Prostate gland (tissue), 2 donors: Measurements from ENCODE around the gene SPOCK1.

Experiments
- POLR2A ChIP-seq: fragments of 450-650 bp; IDR thresholded peaks from one replicate; pipeline ENCODE4 v1.6.1; 2016; ENCODE audit warnings: antibody characterized with exemption, mild to moderate bottlenecking
- TF ChIP-seq, protein P1 (sequence below), 4 experiments: fragments of 200-600 bp in 2 of 4; fragments of 450-650 bp in 2 of 4; sonication (generic) in 2 of 4; IDR thresholded peaks; 1 replicate in 3 of 4; 2 replicates in 1 of 4; pipeline ENCODE4 v1.5.1; 2016 to 2019; ENCODE audit warnings: antibody characterized with exemption in 4 of 4, mild to moderate bottlenecking in 2 of 4, moderate library complexity in 2 of 4

DNA sequence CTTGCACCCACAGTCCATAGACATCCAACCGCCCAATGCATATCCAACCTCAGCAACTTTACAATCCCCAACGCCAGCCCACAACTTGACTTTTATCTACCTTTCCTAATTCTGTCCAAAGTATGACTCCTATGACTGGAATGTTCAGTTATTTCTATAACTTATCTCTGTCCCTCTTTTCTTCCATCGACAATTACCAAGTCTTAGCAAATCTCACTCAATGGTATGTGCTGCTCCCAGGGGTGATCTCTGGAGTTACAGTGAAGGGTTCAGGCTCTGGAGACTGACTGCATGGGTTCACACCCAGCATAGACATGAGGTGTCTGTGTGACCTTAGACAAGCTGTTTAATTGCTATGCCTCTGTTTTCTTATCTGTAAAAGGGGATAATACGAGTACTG, 106.9 kb downstream of the SPOCK1 start:
- TF ChIP-seq, protein P1, sequence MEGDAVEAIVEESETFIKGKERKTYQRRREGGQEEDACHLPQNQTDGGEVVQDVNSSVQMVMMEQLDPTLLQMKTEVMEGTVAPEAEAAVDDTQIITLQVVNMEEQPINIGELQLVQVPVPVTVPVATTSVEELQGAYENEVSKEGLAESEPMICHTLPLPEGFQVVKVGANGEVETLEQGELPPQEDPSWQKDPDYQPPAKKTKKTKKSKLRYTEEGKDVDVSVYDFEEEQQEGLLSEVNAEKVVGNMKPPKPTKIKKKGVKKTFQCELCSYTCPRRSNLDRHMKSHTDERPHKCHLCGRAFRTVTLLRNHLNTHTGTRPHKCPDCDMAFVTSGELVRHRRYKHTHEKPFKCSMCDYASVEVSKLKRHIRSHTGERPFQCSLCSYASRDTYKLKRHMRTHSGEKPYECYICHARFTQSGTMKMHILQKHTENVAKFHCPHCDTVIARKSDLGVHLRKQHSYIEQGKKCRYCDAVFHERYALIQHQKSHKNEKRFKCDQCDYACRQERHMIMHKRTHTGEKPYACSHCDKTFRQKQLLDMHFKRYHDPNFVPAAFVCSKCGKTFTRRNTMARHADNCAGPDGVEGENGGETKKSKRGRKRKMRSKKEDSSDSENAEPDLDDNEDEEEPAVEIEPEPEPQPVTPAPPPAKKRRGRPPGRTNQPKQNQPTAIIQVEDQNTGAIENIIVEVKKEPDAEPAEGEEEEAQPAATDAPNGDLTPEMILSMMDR (IDR thresholded peaks at IDR 0.05): no peak
- no peak for TF ChIP-seq POLR2A
